ENCODE measurements around the gene PCA3. TPM values are rescaled to one million over a fixed set of nuclear protein-coding genes. Genes with fewer than 3 reads are reported as not detected.
A peak's percentile ranks its signal among the peaks of the same experiment; 100 is the strongest.

PCA3 gene
- total and polyA plus RNA-seq, 9 of the 15 experiments (the other 6 are each of a cell fraction or from before 2014, with no cell fraction given): not detected

- Histone ChIP-seq H3K79me2 (ENCODE audit: control insufficient read depth, insufficient read depth, low read length) (no peaks in the 10 kb centered on the region), H3K4me3 (no peak overlapping the region), H3K27ac (ENCODE audit: extremely low read depth, low read depth, low read length) (no peak overlapping the region), H3K9me1 (ENCODE audit: control insufficient read depth, insufficient read depth, low read length) (no peaks in the 10 kb centered on the region), H3K9me3 (replicated peaks; ENCODE audit: control insufficient read depth, insufficient read depth, low read depth, low read length) (no peaks in the 10 kb centered on the region), H3K9ac (ENCODE audit: insufficient read depth in 1 of 2, low read depth in 2 of 2, low read length in 2 of 2) (no peak overlapping the region), H3K4me2 (ENCODE audit: insufficient read depth, low read length) (no peak overlapping the region), H2AFZ (ENCODE audit: low read depth, low read length) (no peak overlapping the region), H3K27me3 (ENCODE audit: control insufficient read depth in 2 of 2, insufficient read depth in 2 of 2, low read length in 2 of 2) (peaks cover 0 to 4% of the 10 kb centered on the region in 2 experiments; a peak in 2 of 5 replicates), H3K4me1 (replicated peaks in 1 of 2; ENCODE audit: control insufficient read depth in 2 of 2, insufficient read depth in 2 of 2, low read length in 2 of 2) (no peaks in the 10 kb centered on the region), H4K20me1 (replicated peaks; ENCODE audit: control insufficient read depth, insufficient read depth, low read length) (no peaks in the 10 kb centered on the region), H3K36me3 (ENCODE audit: control insufficient read depth, insufficient read depth, low read length) (no peaks in the 10 kb centered on the region)
- ATAC-seq: peak; percentile 35; the same call in 1 of the 3 replicates
- no TSS peak for BruUV-seq (replicated peaks)
- DNase-seq (ENCODE audit: extremely low read depth in 1 of 4, low spot score in 3 of 4): peak in 1 of 4 experiments; percentile 7
- ChIA-PET CTCF (ENCODE audit: low intra/inter-chr PET ratio) (no interaction called here), POLR2A (interaction anchor here (0.7 kb wide), 1 partner anchor 12 kb away, joined by 3 read pairs; no protein-coding TSS in a partner anchor)
- intact Hi-C loops (cut with micrococcal nuclease): loop anchor here (10.0 kb wide), 1 partner anchor 403 kb away; no protein-coding TSS in a partner anchor
- FAIRE-seq: no peak
- WGBS (ENCODE audit: insufficient coverage, low coverage, missing lambda C conversion rate): 8% methylated on average over 4 of the region's 4 CpGs
- in situ Hi-C loops (cut with MboI): no loop called here
- TF ChIP-seq MYC (IDR thresholded peaks at IDR 0.05; ENCODE audit: low read depth, low read length): peak; percentile 46
- no peak for TF ChIP-seq MYC (CRISPR knock-in tag; IDR thresholded peaks at IDR 0.05; ENCODE audit: borderline replicate concordance, low read depth)
- TF ChIP-seq CEBPG (CRISPR knock-in tag; IDR thresholded peaks at IDR 0.05): no peak
- TF ChIP-seq CEBPG (tag; conservative IDR thresholded peaks at IDR 0.05 in 1 of 2, IDR thresholded peaks at IDR 0.05 in 1 of 2): 0 out of 4 replicates have a peak, but pooled peaks of 1 of the 2 experiments have one; percentile 15
- no peak for TF ChIP-seq HNRNPH1 (optimal IDR thresholded peaks at IDR 0.05; ENCODE audit: low read depth, low read length)
- no peak for TF ChIP-seq SLC30A9 (CRISPR knock-in tag; IDR thresholded peaks at IDR 0.05)
- 0 out of 2 replicates have a peak, but pooled peaks have one; percentile 27 for TF ChIP-seq CEBPB (tag; IDR thresholded peaks at IDR 0.05)
- TF ChIP-seq, protein P1, sequence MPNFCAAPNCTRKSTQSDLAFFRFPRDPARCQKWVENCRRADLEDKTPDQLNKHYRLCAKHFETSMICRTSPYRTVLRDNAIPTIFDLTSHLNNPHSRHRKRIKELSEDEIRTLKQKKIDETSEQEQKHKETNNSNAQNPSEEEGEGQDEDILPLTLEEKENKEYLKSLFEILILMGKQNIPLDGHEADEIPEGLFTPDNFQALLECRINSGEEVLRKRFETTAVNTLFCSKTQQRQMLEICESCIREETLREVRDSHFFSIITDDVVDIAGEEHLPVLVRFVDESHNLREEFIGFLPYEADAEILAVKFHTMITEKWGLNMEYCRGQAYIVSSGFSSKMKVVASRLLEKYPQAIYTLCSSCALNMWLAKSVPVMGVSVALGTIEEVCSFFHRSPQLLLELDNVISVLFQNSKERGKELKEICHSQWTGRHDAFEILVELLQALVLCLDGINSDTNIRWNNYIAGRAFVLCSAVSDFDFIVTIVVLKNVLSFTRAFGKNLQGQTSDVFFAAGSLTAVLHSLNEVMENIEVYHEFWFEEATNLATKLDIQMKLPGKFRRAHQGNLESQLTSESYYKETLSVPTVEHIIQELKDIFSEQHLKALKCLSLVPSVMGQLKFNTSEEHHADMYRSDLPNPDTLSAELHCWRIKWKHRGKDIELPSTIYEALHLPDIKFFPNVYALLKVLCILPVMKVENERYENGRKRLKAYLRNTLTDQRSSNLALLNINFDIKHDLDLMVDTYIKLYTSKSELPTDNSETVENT (CRISPR knock-in tag; IDR thresholded peaks at IDR 0.05): no peak
- TF ChIP-seq, protein P2, sequence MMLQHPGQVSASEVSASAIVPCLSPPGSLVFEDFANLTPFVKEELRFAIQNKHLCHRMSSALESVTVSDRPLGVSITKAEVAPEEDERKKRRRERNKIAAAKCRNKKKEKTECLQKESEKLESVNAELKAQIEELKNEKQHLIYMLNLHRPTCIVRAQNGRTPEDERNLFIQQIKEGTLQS (IDR thresholded peaks at IDR 0.05): peak; percentile 37; the same call in 1 of the 2 replicates
- TF ChIP-seq, protein P2 (CRISPR knock-in tag; conservative IDR thresholded peaks at IDR 0.05): no peak
- TF ChIP-seq CREBBP (IDR thresholded peaks at IDR 0.05; ENCODE audit: low read depth, low read length): no peak
- peak in 1 of 2 experiments; percentile 25; a peak in 1 of 4 replicates for TF ChIP-seq RAD21 (CRISPR knock-in tag; conservative IDR thresholded peaks at IDR 0.05 in 1 of 2, IDR thresholded peaks at IDR 0.05 in 1 of 2)
- TF ChIP-seq ZFP1 (CRISPR knock-in tag; IDR thresholded peaks at IDR 0.05): no peak
- TF ChIP-seq ZNF146 (CRISPR knock-in tag; IDR thresholded peaks at IDR 0.05; ENCODE audit: unreplicated experiment): no peak
Measured at GRCh38 chr9:76718166-76718565, 46.1 kb upstream of the PCA3 start.
